ENCODE measurements around the gene RFTN1. TPM values are rescaled to one million over a fixed set of nuclear protein-coding genes. Genes with fewer than 3 reads are reported as not detected.

Gene RFTN1
- total RNA-seq, 1 donor from 2014 or later = 6.4 TPM

DNA sequence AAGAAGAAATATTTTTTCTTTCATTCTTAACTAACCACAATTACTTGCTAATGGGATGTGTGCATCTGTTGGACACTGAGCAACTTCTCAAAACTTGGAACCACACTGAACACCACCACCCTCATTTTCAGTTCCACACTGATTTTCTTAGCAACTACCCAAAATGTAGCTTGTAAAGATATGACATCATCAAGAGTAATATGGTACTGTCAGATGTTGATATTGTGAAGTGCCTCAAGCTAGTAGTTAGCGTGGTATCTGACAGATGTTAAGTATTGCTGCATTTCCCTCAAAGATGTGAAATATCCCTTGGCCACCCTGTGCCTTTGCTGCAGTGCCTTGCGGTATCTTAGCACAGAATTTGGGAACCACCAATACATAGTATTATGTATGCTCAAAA lies 9.3 kb downstream of the RFTN1 start:
- no peak for TF ChIP-seq CTCF (IDR thresholded peaks at IDR 0.05; ENCODE audit: partially characterized antibody, unreplicated experiment)
- no peak for DNase-seq
- Mint-ChIP-seq H3K4me1 (ENCODE audit: low read depth, unreplicated experiment) (peaks cover 14% of the 10 kb centered on the region), H3K4me3 (ENCODE audit: unreplicated experiment) (no peak overlapping the region), H3K27ac (ENCODE audit: unreplicated experiment) (no peak overlapping the region), H3K27me3 (ENCODE audit: unreplicated experiment) (no peaks in the 10 kb centered on the region), H3K36me3 (ENCODE audit: unreplicated experiment) (peaks cover 9% of the 10 kb centered on the region), H3K9me3 (ENCODE audit: unreplicated experiment) (peaks cover 6% of the 10 kb centered on the region)

DNA sequence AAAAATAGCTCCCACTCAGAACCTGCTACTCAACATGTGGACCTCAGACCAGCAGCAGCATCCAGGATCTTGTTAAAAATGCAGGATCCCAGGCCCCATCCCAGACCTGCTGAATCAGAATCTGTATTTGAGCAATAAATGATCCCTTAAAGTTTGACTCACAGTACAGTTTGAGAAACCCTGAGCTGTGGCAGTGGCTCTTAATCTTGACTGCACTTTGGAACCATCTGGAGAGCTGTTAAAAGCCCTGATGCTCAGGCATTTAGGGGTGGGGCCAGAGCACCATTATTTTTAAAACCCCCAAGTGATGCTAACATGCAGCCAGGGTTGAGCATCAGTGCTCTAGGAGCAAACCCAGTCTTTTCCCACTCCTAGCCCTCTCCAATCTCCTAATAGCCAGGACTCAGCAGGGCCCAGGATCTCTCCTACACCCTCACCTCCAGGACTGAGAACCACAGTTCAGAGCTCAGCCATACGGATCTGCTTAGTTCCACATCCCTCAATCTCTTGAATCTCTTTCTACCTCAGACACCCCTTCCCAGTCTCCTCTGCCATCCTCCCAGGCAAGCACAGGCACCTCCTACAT lies 10.2 kb downstream of the RFTN1 start:
- Mint-ChIP-seq H3K36me3 (ENCODE audit: unreplicated experiment) (peaks cover 9% of the 10 kb centered on the region), H3K4me1 (ENCODE audit: low read depth, unreplicated experiment) (peaks cover 9% of the 10 kb centered on the region), H3K4me3 (ENCODE audit: unreplicated experiment) (no peak overlapping the region), H3K27ac (ENCODE audit: unreplicated experiment) (no peak overlapping the region), H3K9me3 (ENCODE audit: unreplicated experiment) (peaks cover 4% of the 10 kb centered on the region), H3K27me3 (ENCODE audit: unreplicated experiment) (no peaks in the 10 kb centered on the region)
- TF ChIP-seq CTCF (IDR thresholded peaks at IDR 0.05; ENCODE audit: partially characterized antibody, unreplicated experiment) = no peak
- DNase-seq = no peak

DNA sequence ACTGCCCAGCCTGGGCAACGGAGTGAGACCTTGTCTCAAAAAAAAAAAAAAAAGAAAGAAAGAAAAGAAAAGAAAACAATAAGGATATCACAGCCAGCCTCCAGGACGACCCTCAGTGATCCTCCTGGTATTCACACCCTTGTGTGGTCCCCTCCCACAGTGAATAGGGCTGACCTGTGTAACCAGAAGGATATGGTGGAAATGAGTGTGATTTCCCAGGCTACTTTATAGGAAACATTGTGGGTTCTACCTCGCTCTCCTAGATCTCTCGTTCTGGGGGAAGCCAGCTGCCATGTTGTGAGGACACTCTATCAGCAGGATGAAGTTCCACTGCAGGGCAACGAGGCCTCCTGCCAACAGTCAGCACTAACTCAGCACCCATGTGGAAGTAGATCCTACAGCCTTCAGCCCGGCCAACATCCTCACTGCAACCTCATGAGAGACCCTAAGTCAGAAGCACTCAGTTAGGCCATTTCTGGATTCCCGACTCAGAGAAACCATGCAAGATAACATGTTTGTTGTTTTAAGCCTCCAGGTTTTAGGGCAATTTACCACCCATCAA lies 11.1 kb downstream of the RFTN1 start:
- no peaks in the 10 kb centered on the region for H3K27me3 Mint-ChIP-seq (ENCODE audit: unreplicated experiment)
- no peak for TF ChIP-seq CTCF (IDR thresholded peaks at IDR 0.05; ENCODE audit: partially characterized antibody, unreplicated experiment)
- H3K9me3 Mint-ChIP-seq (ENCODE audit: unreplicated experiment) = peaks cover under 1% of the 10 kb centered on the region
- H3K27ac Mint-ChIP-seq (ENCODE audit: unreplicated experiment) = no peak overlapping the region
- peaks cover 9% of the 10 kb centered on the region for H3K36me3 Mint-ChIP-seq (ENCODE audit: unreplicated experiment)
- no peak overlapping the region for H3K4me3 Mint-ChIP-seq (ENCODE audit: unreplicated experiment)
- peaks cover 8% of the 10 kb centered on the region for H3K4me1 Mint-ChIP-seq (ENCODE audit: low read depth, unreplicated experiment)
- no peak for DNase-seq

DNA sequence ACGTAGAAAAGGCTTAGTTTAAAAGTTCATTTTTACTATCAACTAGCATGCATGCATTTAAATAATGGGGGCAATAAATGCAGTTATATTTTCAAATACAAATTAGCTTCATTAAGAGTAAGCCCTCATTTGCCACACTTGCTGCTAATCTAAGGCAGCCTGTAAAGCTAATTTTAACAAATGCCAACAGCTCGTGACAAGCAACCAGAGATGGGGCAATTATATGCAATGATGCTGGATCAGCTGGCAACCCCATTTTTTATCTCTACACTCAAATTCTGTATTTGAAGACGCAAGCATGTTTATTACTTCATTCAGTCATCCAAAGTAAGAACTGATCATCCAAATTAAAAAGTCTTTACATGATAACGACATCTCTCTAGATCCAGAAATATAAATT lies 12.1 kb downstream of the RFTN1 start:
- Mint-ChIP-seq H3K4me1 (ENCODE audit: low read depth, unreplicated experiment) (peaks cover 8% of the 10 kb centered on the region), H3K4me3 (ENCODE audit: unreplicated experiment) (no peak overlapping the region), H3K9me3 (ENCODE audit: unreplicated experiment) (no peaks in the 10 kb centered on the region), H3K36me3 (ENCODE audit: unreplicated experiment) (peaks cover 9% of the 10 kb centered on the region), H3K27ac (ENCODE audit: unreplicated experiment) (no peak overlapping the region), H3K27me3 (ENCODE audit: unreplicated experiment) (no peaks in the 10 kb centered on the region)
- DNase-seq = no peak
- no peak for TF ChIP-seq CTCF (IDR thresholded peaks at IDR 0.05; ENCODE audit: partially characterized antibody, unreplicated experiment)

DNA sequence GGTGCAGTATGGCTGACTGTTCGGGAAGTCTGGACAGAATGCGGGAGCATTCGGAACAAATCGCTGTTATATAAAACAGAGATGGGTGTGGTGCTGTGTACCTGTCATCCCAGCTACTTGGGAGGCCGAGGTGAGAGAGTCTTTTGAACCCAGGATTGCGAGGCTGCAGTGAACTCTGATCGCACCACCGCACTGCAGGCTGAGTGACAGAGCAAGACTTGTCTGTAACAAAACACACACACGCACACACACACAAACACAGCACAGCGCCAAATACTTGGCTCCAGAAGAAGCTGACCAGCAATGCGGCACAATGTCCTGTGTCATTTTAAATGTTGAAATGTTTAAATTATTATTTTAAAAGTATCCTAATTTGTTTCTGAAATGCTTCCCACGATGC lies 12.6 kb downstream of the RFTN1 start:
- H3K27me3 Mint-ChIP-seq (ENCODE audit: unreplicated experiment) = no peaks in the 10 kb centered on the region

More for the DNA sequence above, 12.6 kb downstream of the RFTN1 start:
- TF ChIP-seq CTCF (IDR thresholded peaks at IDR 0.05; ENCODE audit: partially characterized antibody, unreplicated experiment) = no peak
- Mint-ChIP-seq H3K27ac (ENCODE audit: unreplicated experiment) (no peak overlapping the region), H3K4me3 (ENCODE audit: unreplicated experiment) (no peak overlapping the region), H3K4me1 (ENCODE audit: low read depth, unreplicated experiment) (peaks cover 8% of the 10 kb centered on the region), H3K36me3 (ENCODE audit: unreplicated experiment) (peaks cover 9% of the 10 kb centered on the region), H3K9me3 (ENCODE audit: unreplicated experiment) (no peaks in the 10 kb centered on the region)
- no peak for DNase-seq
